GM21360 (cell line): ENCODE measurements around the gene RASSF5.
A peak's percentile ranks its signal among the peaks of the same experiment; 100 is the strongest.

Experiments used
- ATAC-seq: cut with Tn5 transposase; IDR thresholded peaks from one replicate; pipeline ENCODE4 v1.9.1; 2021; ENCODE audit warnings: mild to moderate bottlenecking, moderate library complexity; ENCODE audit not compliant: unreplicated experiment

Gene RASSF5

DNA sequence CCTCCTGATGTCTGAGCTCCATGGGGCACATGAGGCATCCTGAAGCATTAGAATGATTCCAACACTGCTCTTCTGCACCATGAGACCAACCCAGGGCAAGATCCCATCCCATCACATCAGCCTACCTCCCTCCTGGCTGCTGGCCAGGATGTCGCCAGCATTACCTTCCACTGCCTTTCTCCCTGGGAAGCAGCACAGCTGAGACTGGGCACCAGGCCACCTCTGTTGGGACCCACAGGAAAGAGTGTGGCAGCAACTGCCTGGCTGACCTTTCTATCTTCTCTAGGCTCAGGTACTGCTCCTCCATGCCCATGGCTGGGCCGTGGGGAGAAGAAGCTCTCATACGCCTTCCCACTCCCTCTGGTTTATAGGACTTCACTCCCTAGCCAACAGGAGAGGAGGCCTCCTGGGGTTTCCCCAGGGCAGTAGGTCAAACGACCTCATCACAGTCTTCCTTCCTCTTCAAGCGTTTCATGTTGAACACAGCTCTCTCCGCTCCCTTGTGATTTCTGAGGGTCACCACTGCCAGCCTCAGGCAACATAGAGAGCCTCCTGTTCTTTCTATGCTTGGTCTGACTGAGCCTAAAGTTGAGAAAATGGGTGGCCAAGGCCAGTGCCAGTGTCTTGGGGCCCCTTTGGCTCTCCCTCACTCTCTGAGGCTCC is 11.1 kb upstream of the RASSF5 start:
- peak; percentile 45 for ATAC-seq

DNA sequence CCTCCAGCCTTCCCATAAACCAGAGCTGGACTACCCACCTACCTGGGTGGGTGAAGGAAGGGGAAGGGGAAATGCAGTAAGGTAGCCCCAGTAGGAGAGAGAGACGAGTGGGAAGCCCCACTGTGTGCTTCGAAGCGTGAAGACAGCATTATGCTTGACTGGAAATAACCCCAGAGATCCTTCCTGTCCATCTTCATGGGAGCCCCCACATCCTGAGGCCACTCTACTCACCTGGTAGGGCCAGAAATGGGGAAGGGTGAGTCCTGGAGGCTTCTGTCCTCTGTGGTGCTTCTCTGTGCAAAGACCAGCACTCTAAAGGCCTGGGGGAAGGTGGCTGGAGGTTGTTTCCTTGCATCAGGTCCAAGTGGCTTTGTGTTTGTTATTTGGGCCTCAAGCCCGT is 10.0 kb upstream of the RASSF5 start:
- ATAC-seq: no peak

DNA sequence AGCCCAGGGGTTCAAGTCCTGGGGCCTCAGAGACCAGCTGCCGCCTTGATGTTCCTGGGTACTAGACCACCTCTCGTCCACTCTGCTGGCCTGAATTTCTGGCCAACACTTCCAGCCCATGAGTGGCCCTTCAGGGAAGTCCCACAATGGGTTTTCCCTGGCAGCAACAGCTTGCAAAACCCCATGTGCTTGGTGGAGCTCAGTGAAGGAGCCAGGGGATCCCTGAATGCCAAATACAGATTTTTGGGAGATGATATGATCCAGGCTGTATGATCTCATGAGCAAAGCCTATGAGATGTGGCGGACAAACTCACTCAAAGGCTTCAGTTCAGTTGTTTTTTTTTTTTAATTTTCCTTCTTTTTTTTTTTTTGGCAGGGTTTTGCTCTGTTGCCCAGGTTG is 9.6 kb upstream of the RASSF5 start:
- ATAC-seq: no peak

DNA sequence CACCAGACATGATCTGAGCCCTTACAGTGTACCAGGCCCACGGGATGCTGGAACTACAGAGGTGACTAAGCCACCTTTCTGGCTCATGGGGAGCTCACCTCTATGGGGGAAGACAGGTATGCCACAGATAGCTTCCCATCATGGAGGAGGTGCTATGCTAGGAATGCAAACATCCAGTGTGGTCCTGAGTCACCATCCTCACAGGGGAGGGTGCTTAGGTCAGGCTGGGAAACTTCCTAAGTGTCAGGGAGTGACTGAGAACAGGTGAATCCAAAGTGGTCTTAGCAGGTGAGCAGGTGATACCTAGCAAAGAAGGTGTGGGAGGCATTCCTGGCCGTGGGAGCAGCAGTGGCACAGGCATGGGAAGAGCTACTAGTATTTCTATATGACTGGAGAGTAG is 8.6 kb upstream of the RASSF5 start:
- no peak for ATAC-seq

DNA sequence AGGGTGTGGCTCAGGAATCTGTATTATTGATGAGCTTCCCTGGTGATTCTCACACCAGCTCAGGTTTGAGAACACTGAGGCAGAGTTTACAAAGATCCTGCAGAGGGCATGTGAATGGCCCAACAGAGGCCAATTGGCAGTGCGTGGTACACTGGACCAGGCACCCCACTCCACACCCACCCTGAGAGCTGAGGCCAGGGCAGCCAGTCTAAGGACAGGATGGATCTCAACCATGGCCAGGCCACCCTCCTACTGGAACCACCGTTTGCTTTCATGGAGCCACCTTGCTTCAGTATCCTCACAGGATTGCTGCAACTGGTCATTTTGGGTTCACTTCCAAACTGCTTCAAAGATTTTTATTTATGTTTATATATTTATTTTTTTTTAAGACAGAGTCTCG is 7.3 kb upstream of the RASSF5 start:
- ATAC-seq: no peak

DNA sequence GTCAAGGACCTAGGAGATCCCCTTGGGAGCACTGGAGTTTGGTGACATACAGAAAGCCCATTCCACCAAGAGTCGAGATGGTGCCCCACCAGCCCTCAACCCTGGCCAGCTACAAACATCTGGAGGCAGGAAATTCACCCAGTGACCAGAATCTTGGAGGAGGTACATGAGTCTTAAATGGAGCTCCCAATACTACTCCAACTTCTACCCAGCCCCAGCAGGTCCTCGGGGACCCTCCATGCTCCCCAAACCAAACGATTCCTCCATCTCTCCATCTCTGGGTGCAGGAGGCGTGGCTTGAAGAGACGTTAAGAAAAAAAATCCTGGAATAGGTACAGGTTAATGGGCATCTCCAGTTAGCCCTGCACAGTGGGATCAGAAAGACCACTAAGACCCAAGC is 5.5 kb upstream of the RASSF5 start:
- ATAC-seq: no peak

DNA sequence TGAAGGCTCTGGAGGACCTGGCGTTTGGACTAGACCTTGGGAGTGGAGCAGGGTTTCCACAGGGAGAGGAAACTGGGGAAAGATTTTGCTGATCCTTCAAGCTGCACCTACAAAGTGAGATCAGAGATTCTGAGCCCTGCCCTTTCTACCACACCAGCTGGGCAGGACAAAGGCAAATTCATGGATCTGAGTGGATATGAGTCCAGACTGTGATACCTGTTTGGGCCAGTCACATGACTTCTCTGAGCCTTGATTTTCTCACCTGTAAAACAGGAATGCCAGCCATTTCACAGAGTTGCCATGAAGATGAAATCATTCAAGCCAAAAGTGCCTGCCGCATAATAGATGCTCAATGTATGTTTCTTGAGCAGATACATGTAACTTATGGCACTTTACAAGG is 4.9 kb upstream of the RASSF5 start:
- no peak for ATAC-seq

DNA sequence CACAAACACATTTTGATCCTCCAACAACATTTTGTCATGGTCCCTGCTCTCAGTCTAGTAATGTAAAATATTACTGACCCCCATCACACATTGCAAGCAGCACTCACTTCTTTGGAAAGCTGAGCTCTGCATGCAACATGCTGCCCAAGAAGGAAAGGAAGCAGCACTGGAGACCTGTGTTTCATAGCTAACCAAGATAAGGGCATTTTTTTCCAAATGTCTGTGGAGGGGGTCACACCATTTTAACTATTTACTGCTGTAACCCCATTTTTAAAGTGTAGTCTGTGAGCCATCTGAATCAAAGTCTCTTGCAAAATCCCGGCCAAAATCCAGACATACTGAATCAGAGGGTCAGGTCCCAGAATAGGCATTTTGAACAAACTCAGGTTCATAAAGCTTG is 4.5 kb upstream of the RASSF5 start:
- no peak for ATAC-seq

DNA sequence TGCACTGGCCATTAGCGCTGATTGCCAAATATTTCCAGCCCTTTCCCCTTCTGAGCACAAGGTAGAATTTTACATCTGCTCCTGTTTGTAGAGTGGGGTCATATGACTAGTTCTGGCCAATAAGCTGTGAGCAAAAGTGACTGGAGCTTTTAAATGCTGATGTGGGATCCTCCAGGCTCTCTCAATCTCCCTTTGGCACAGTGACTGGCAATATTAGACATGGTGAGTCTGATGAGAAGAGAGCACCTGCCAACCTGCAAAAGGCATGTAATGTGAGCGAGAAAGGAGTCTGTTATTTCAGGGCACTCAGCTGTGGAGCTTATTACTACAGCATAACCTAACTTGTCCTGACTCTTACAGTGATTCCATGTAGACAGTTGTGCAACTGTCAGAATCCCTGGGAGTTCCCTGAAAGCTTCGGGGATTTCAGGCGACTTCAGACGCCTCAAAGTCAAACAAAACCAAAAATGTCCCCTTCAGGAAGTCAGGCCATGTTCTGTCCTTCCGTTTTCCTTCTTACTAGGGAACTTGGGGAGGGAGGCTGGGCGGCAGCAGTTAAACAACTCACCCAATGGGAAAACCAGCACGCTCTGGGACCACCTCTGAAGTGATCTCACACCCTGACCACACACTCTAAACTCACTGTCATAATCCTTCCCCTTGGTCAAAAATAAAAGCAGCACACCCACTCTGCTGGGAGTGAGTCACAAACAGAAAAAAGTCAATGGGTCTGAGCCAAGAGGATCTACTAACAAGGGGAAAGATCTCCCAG is 3.6 kb upstream of the RASSF5 start:
- peak; percentile 46 for ATAC-seq

DNA sequence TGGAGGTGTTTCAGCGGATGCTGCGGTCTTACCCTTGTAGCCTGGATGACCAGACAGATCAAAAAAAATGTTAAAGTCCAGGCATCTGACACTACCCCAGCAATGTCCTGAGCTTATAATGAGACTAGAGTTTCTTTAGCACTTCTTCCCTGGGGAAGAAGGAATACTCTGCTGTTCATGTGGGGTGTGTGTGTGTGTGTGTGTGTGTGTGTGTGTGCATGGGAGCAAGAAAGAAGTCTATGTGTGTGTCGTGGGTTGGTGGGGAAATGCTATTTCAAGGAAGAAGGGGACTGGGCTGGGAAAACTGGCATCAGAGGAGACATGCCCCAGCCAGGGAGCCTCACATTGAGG is 3.0 kb upstream of the RASSF5 start:
- ATAC-seq: no peak

DNA sequence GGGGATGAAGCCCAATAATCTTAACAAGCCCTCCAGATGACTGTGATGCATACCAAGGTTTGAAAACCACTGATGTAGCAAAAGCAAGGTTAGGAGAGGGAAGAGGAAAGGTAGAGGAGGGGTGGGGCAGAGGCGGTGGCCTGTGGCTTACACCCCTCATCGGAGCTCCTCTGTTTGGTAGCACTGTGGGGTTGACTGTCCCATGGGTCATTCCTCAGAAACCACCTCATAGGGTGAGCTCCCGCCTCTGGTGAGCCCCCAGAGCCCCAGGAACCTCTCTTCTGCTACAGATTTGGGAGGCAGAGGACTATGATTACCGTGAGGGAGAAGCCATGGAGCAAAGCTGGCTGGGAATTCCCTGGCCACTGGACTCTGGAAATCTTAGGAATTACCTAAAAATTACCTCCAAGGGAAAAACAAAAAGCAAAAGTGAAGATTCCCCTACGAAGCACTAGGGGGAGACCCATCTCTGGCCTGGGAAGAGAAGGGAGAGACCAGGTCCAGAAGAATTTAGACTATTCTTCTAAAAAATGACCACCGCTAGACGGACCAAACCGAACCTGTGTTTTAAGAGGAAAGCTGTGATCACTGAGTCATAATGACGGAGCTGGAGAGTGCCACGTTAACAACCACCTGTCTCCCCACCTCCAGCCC is 1.5 kb upstream of the RASSF5 start:
- no peak for ATAC-seq

DNA sequence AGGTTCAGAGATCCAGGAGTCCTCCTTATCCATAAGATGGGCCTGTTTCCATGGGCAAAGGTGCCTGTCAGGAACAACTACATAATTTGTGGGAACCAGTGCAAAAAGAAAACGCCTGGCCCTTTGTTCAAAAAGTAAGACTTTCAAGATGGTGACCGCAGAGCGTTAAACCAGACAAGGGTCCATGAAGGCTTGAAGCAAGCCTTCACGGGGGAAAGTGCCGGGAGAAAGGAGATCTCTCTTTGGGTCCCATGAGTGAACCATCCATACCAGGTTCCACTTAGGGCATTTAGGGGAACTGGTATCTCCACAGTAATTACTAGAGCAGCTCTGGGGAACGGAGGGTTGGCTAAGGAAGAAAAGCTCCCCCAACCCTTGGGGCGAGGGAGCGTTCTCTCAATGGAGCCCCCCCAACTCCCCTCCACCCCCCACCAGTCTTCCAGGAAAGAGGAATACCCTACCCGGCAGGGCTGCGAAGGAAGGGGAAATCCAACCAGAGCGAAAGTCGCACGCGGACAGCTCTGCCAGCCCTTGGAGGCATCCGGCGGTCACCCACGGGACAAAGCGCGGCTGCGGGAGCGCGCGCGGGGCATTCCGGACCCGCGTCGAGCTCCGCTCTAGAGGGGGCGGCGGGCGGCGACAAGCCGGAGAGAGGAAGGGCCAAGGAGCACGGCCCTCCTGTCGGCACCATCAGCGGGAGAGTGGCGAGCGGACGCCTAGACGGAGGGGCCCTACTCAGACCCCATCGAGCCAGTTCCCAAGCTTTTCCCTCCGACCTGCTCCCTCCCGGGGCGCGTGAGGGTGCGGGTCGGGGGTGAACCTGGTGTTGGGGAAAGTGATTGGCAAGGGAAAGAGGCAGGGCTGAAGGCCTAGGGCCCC is 687 bp upstream of the RASSF5 start:
- no peak for ATAC-seq

DNA sequence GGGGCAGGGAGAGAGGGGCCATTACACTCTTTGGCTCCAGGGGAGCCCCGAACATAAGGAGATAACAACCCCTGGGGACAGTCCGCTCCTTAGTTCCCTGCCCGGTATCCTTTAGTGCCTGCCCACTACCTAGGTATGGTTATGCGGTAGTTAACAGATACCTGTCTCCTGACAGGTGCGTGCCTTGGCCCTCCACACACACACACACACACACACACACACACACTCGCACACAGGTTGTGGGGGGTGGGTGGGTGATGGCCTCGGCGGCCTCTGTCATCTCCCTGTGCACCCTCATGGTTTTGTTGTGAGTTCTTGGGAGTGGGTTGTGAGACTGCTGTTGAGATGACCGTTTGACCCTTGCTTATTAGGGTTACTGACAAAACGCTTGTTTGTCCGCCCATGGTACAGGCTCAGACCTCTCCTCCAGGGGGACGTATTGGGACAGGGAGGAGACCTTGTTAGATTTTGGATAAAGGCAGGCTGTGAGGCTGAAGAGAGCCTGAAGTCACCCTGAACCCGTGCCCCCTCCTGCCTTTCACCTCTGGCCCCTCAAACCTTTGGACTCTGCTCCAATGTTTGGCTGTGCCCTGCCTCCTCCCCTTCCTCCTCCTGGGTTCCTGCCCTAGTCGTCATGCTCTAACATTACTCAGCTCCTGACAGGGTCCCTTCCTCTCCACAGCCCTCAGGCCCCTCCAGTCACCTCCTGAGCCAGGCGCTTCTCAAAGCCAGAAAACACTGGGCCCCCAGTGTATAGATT is 979 bp downstream of the RASSF5 start:
- no peak for ATAC-seq

DNA sequence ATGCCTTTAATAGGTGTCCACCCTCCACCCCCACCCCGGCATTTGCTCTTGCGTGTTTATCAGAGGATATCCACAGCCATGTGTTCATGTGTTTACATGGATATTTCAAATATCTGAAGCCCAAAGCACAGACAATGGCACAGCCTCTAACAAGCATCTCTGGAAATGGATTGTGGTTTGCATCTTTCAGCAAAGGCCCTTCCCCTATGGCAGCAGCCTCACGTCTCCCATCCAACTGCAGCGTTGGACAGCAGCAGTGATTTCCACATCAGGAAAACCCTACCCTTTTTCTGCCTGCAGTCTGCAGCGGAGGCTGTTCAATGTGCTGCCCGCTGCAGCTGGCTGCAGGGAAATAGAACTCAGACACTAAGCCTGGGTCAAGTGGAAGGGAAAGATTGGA is 1.6 kb downstream of the RASSF5 start:
- no peak for ATAC-seq

DNA sequence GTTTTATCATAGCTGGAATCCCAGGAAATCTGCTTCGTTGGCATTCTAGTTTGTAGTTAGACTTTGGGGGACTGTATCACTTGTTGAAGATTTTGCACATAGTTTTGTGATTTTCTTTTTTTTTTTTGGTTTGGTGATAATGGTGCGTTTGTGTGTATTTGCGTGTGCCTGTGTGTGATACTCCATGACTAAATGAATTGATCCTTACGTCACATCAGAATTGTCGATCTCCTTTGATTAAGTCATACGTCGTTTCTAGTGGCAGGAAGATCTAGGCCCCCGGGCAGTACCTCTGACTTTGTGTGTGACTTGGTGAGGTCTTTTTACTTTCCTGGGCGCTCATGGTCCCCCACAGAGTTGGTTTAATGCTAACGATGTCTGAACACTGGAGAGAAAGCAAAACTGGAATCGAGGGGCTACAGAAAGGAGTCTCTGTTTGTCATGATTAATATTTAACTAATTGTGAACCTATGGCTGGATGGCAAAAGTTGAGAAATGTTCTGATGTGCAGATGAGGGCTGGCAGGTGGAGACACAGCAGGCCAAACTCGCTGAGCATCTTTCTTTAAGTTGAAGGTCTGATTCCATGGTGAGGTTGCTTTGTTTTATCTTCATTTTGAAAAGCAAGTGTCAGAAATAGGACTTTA is 2.4 kb downstream of the RASSF5 start:
- no peak for ATAC-seq

DNA sequence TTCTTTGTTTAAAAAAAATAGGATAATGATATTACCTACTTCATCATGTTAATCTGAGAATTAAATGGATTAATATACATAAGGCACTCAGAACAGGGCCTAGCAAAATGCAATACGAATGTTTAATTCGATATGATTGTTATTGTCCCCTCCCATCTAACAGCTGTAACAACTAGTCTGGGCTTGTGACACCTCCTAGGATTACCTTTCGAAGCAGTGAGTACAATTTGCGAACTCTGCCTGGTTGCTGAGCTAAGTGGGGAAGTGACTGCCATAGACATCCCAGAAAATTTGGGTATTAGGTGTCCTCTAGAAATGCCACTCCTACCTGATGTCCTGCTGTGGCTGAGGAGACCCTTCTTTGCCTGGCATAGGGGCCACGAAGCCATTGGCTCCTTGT is 3.0 kb downstream of the RASSF5 start:
- no peak for ATAC-seq

DNA sequence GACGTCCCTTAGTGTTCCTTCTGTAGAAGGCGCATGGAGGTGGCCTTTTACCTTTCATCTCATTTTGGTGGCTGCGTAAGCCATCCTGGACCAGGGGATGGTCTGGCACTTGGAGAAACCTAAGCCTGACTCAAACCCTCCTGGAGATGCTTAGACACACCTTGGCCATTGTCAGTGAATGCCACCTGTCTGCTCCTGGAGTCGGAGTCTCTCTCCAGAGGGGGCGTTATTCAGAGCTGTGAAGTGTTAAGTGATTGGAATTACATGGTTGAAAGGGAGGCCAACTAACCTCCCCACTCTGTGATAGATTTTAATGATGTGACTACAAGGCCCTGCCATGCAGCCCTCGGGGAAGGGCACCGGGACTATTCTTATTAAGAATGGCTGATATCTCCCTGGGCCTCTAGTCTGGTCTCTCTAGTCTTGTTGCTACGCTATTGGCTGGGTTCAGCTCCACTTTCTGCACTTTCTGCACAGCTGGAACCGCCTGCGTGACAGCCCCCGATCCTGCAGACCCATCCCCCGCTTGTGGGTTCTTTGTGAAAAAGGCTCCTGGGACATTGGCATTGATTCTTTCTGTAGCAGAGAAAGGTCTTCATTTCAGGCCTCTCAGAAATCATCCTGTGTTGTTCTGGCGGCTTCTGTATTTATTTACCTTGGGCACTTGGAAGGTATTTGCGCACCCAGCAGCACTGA is 4.2 kb downstream of the RASSF5 start:
- ATAC-seq: no peak

DNA sequence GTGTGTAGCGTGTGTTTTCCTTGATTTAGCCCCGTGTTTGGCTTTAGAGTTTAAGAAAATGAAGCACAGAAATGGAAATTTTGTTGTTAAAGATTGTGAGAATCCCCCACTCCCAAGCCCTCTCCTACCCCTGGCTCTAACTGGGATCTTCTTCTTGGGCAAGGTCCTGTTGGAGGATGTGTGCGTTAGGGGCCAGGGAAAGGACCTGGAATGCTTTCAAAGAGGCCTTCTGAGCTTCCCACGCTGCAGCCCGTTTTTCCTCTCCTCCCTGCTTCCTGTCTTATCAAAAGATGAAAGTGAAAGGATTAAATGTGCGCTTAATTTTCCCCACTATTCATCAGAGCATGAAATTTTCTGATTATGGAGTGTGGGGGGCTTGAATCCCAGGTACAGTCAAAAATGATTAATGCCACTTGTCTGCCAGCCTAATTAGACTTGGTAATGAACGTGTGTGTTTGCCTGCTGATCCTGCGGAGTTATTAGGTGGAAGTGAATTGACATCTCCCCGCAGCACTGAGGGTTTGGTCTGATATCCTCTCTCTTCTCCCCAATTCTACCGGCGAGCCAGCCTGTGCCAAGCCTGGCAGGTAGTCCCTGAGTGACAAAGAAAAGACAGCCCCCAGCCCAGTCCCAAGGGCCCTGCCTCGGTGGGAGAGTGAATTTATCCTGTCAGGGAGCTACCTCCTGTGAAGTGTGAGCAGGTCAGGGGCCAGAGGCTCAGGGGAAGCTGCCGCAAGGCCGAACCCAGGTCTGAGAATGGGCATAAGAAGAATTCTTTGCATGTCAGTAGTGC is 4.9 kb downstream of the RASSF5 start:
- no peak for ATAC-seq

DNA sequence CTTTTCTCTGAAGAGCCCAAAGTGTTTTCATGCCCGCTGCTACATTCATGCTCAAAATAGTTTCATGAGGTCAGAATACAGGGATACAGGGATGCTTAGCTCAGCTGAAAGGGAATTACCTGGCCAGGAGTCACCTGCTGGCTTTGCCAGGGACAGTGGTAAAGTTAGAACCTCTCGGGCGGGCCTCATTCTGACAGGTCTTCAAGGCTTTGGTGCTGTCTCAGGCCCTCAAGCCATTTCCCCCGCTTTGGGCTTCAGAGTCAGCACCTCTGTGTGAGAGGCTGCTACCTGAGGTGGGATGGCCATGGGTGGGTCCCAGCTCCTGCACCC is 5.5 kb downstream of the RASSF5 start:
- ATAC-seq: no peak
